Endothelial cell (in vitro differentiated cells): Measurements from ENCODE around the gene PEPD. TPM values are rescaled to one million over a fixed set of nuclear protein-coding genes. Genes with fewer than 3 reads are reported as not detected.

Source experiments
- DNase-seq: peaks from one replicate; pipeline ENCODE4 v3.0.0; 2021; ENCODE audit warnings: low spot score
- H3K27ac Mint-ChIP-seq: one replicate; pipeline ENCODE4 v1.8.0; 2021; ENCODE audit warnings: mixed read lengths, inconsistent platforms; ENCODE audit not compliant: unreplicated experiment
- H3K27me3 Mint-ChIP-seq: one replicate; pipeline ENCODE4 v1.8.0; 2021; ENCODE audit warnings: mild to moderate bottlenecking, moderate library complexity, mixed read lengths, inconsistent platforms; ENCODE audit not compliant: unreplicated experiment
- H3K36me3 Mint-ChIP-seq: one replicate; pipeline ENCODE4 v1.8.0; 2021; ENCODE audit warnings: mild to moderate bottlenecking, low read depth, mixed read lengths, inconsistent platforms; ENCODE audit not compliant: unreplicated experiment
- H3K4me1 Mint-ChIP-seq: one replicate; pipeline ENCODE4 v1.8.0; 2021; ENCODE audit warnings: mild to moderate bottlenecking, mixed read lengths, inconsistent platforms; ENCODE audit not compliant: unreplicated experiment
- H3K4me3 Mint-ChIP-seq: one replicate; pipeline ENCODE4 v1.8.0; 2021; ENCODE audit warnings: mild to moderate bottlenecking, mixed read lengths, inconsistent platforms; ENCODE audit not compliant: unreplicated experiment
- H3K9me3 Mint-ChIP-seq: one replicate; pipeline ENCODE4 v1.8.0; 2021; ENCODE audit warnings: mixed read lengths, inconsistent platforms; ENCODE audit not compliant: unreplicated experiment
- total RNA-seq: library from RNA; stranded (reverse); fragmentation: NEBNext Ultra II Directional; extraction: Animal tissue kit (Norgen Biotek cat#: 25700); gene quantifications from one replicate; pipeline ENCODE4 v1.2.1, GENCODE V29; 2021; ENCODE audit not compliant: unreplicated experiment
- TF ChIP-seq, protein P1 (sequence below): fragments of 200-600 bp; sonication (generic); IDR thresholded peaks from one replicate; pipeline ENCODE4 v1.5.0; 2021; ENCODE audit warnings: antibody characterized with exemption; ENCODE audit not compliant: unreplicated experiment

Gene PEPD
- total RNA-seq, 1 donor from 2014 or later = 40.5 TPM

GRCh38 chr19:33442706-33443105, 78.9 kb downstream of the PEPD start:
- no peak overlapping the region for H3K4me3 Mint-ChIP-seq
- no peaks in the 10 kb centered on the region for H3K9me3 Mint-ChIP-seq
- no peak overlapping the region for H3K27ac Mint-ChIP-seq
- peaks cover 4% of the 10 kb centered on the region for H3K36me3 Mint-ChIP-seq
- TF ChIP-seq, protein P1, sequence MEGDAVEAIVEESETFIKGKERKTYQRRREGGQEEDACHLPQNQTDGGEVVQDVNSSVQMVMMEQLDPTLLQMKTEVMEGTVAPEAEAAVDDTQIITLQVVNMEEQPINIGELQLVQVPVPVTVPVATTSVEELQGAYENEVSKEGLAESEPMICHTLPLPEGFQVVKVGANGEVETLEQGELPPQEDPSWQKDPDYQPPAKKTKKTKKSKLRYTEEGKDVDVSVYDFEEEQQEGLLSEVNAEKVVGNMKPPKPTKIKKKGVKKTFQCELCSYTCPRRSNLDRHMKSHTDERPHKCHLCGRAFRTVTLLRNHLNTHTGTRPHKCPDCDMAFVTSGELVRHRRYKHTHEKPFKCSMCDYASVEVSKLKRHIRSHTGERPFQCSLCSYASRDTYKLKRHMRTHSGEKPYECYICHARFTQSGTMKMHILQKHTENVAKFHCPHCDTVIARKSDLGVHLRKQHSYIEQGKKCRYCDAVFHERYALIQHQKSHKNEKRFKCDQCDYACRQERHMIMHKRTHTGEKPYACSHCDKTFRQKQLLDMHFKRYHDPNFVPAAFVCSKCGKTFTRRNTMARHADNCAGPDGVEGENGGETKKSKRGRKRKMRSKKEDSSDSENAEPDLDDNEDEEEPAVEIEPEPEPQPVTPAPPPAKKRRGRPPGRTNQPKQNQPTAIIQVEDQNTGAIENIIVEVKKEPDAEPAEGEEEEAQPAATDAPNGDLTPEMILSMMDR = no peak
- no peaks in the 10 kb centered on the region for H3K4me1 Mint-ChIP-seq
- no peaks in the 10 kb centered on the region for H3K27me3 Mint-ChIP-seq
- no peak for DNase-seq

GRCh38 chr19:33441828-33442227, 79.8 kb downstream of the PEPD start:
- H3K36me3 Mint-ChIP-seq = peaks cover 4% of the 10 kb centered on the region
- DNase-seq = no peak
- no peaks in the 10 kb centered on the region for H3K9me3 Mint-ChIP-seq
- H3K27me3 Mint-ChIP-seq = no peaks in the 10 kb centered on the region
- TF ChIP-seq, protein P1 = no peak
- H3K27ac Mint-ChIP-seq = no peak overlapping the region
- no peaks in the 10 kb centered on the region for H3K4me1 Mint-ChIP-seq
- no peak overlapping the region for H3K4me3 Mint-ChIP-seq

DNA sequence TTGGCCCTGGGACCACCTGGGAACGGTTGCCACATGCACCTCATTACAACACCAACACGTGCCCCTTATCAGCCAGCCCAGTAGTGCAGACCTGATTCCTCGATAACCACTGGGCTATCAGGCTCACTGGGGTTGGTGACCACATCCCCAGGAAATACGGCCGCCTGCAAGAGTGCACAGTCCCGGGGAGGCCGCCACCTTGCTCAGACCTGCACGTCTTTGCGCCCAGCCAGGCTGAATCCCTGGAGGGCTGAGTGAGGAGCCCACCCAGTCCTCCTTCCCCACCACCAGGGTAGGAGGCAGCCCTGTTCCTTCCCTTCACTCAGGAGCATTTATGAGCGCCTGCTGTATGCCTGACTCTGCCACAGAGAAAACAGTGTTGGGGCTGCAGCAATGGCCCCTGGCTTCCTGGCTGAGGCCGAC, 80.3 kb downstream of the PEPD start:
- H3K9me3 Mint-ChIP-seq = no peaks in the 10 kb centered on the region
- no peaks in the 10 kb centered on the region for H3K4me1 Mint-ChIP-seq
- no peaks in the 10 kb centered on the region for H3K27me3 Mint-ChIP-seq
- H3K4me3 Mint-ChIP-seq = no peak overlapping the region
- no peak for DNase-seq
- TF ChIP-seq, protein P1 = no peak
- peaks cover 4% of the 10 kb centered on the region for H3K36me3 Mint-ChIP-seq
- no peak overlapping the region for H3K27ac Mint-ChIP-seq

DNA sequence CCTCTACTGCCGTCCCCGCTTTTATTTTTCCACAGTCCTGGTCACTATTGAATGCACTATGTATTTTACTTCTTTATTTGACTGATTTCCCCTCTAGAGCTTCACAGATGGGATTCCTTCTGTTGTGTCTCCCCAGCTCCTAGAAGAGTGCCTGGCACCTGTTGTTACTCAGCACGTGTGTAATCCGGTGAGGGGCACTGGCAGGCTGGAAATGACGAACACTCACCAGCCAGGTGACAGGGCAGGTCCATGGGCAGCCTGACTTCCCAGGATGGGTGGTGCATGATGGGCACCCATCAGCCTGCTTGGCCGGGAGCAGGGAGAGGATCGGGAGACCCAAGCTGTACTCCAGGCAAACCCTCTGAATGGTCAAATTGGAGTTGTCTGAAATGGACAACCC, 80.9 kb downstream of the PEPD start:
- Mint-ChIP-seq H3K27ac (no peak overlapping the region), H3K9me3 (no peaks in the 10 kb centered on the region), H3K36me3 (peaks cover under 1% of the 10 kb centered on the region), H3K27me3 (no peaks in the 10 kb centered on the region), H3K4me1 (no peaks in the 10 kb centered on the region), H3K4me3 (no peak overlapping the region)
- no peak for DNase-seq
- TF ChIP-seq, protein P1 = no peak

GRCh38 chr19:33440241-33440640, 81.3 kb downstream of the PEPD start:
- Mint-ChIP-seq H3K4me1 (no peaks in the 10 kb centered on the region), H3K36me3 (no peaks in the 10 kb centered on the region), H3K27ac (no peak overlapping the region)

More at GRCh38 chr19:33440241-33440640, 81.3 kb downstream of the PEPD start:
- no peaks in the 10 kb centered on the region for H3K27me3 Mint-ChIP-seq
- DNase-seq = no peak
- TF ChIP-seq, protein P1 = no peak
- H3K9me3 Mint-ChIP-seq = no peaks in the 10 kb centered on the region
- H3K4me3 Mint-ChIP-seq = no peak overlapping the region
